ENCODE measurements around the gene DOP1A.

DOP1A gene

DNA sequence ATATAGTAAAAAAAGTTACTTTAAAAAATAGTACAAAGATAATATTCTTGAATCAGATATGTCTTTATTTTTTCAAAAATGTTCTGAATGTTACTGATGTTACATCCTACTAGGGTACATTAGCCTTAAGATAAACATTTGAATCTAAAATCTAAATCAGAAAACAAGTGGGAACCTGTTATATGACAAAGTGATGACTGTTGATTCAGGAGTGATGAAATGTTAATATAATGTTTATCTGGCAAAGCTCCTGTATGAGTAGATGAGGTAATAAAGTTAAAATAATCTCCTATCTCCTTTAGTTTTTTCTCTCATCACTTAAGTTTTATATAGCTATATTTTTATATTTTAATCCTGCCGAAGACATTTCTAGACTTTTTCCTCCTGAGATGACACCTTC lies 4.2 kb downstream of the DOP1A start:
- DNase-seq (ENCODE audit: low read depth in 2 of 2) = no peak

DNA sequence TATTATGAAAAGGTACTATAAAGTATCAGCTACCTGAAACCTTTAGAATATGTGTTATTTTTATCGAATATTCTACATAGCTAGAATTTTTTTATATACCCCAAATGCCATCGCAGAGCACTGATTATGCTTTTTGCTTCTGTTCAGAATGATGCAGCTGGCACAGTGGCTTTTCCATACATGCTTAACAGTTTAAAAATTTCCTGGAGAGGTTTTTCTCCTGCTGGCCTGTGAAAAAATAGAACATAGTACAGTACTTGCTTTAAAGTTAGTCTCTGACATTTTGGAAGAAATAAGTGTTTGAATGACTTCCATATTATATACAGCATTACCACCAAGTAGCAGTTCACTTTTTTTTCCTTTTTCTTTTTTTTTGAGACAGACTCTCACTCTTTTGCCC lies 5.3 kb downstream of the DOP1A start:
- DNase-seq (ENCODE audit: low read depth in 2 of 2) = no peak

GRCh38 chr6:83073615-83074014 lies 6.1 kb downstream of the DOP1A start:
- no peak for DNase-seq (ENCODE audit: low read depth in 2 of 2)

- DNase-seq (ENCODE audit: low read depth in 2 of 2) = no peak
Observed at GRCh38 chr6:83083476-83083875, 16.0 kb downstream of the DOP1A start.

GRCh38 chr6:83086751-83087150 lies 19.3 kb downstream of the DOP1A start:
- no peak for DNase-seq (ENCODE audit: low read depth in 2 of 2)

GRCh38 chr6:83092756-83093399 lies 25.4 kb downstream of the DOP1A start:
- DNase-seq (ENCODE audit: low read depth in 2 of 2) = no peak

- no peak for DNase-seq (ENCODE audit: low read depth in 2 of 2)
Observed at GRCh38 chr6:83096791-83097190, 29.3 kb downstream of the DOP1A start.

- DNase-seq (ENCODE audit: low read depth in 2 of 2) = no peak
Observed at GRCh38 chr6:83097204-83097603, 29.7 kb downstream of the DOP1A start.

GRCh38 chr6:83097675-83098074 lies 30.2 kb downstream of the DOP1A start:
- no peak for DNase-seq (ENCODE audit: low read depth in 2 of 2)

DNA sequence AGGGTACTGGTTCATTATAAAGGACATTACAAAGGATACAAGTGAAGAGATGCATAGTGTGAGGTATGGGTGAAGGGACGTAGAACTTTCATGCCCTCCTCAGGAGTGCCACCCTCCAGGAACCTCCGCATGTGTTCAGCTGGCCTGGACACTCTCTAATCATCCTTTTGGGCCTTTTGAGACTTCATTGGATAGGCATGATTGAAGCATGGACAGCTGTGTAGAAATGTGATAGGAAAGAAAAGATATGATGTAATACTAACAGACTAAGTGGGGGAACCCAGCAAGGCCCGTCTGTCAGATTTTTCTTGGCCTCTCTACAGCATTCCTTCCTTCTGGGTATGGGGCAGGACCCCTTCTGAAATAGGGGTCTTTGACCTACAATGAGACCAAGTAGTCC lies 31.1 kb downstream of the DOP1A start:
- no peak for DNase-seq (ENCODE audit: low read depth in 2 of 2)

DNA sequence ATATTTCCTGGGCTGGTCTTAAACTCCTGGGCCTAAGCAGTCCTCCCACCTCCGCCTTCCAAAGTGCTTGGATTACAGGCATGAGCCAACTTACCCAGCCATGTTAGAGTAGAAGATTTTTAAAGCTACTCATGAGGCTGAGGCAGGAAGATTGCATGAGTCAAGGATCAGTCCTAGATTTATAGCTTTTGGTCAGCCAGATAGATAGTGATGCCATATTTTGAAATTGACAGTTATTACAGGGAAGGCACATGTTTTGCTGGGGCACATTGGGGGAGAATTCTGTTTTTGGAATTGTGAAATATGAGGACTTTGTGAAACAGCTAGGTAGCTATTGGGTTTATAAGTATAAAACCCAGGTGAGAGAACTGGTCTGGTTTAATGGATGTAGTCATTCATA lies 40.9 kb downstream of the DOP1A start:
- no peak for DNase-seq (ENCODE audit: low read depth in 2 of 2)

GRCh38 chr6:83113258-83113657 lies 45.8 kb downstream of the DOP1A start:
- no peak for DNase-seq (ENCODE audit: low read depth in 2 of 2)

GRCh38 chr6:83114164-83114563 lies 46.7 kb downstream of the DOP1A start:
- no peak for DNase-seq (ENCODE audit: low read depth in 2 of 2)

GRCh38 chr6:83117802-83118201 lies 50.3 kb downstream of the DOP1A start:
- DNase-seq (ENCODE audit: low read depth in 2 of 2) = no peak

DNA sequence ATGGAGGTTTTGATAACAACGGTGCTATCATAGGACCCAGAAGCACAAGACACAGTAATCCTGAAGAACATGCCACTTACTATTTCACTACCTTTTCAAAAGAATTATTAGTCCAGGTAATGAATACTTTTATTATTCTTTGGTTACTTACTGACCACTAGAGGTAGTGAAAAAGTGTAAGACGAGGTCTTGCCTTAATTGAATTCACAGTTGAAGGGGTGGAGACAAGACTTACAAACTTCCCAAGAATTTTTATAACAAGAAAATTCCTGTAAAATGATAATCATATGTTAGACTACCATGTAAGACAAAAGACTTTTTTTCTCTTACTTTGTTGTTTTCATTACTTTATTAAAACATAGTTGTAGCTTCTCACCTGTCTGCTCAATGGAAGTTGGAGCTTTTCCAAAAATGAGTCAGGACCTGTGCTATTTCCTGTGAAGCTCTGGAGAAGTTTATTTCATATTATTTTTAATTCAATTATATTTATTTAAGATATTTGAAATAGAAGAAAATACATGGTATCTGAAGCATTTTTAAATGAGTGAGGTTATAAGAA lies 52.4 kb downstream of the DOP1A start:
- DNase-seq (ENCODE audit: low read depth in 2 of 2) = no peak

- no peak for DNase-seq (ENCODE audit: low read depth in 2 of 2)
Observed at GRCh38 chr6:83124553-83124952, 57.1 kb downstream of the DOP1A start.

DNA sequence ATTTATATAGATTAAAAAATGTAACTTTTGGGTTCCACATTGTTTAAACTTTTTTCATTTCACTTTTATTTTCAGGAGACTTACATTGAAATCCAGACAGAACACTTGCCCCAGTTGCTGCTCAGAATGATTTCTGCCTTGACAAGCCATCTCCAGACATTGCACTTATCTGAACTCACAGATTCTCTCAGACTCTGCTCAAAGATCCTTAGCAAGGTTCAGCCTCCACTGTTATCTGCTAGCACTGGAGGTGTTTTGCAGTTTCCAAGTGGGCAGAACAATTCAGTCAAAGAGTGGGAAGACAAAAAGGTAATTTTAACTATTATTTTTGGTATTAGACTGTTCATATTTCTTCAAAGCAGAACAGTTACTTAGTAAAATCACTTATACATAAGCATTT lies 58.0 kb downstream of the DOP1A start:
- no peak for DNase-seq (ENCODE audit: low read depth in 2 of 2)

DNA sequence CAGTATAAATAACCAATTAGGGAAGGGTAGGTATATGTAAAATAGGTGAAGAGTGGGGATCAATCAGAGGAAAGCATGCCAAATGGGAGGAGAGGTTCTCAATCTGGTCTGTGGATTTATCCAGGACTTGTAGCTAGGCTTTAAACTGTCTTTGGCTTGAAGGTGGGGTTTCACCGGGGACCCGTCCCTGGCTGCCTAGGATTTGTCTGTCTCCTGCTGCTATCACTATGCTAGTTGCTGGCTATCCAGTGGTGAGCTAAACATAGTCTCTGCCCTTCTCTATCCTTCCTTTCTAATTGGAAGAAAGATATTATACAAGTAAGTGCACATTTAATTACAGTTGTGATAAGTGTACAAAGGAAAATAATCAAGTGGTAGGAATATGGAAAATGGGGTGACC lies 58.8 kb downstream of the DOP1A start:
- DNase-seq (ENCODE audit: low read depth in 2 of 2) = no peak

DNA sequence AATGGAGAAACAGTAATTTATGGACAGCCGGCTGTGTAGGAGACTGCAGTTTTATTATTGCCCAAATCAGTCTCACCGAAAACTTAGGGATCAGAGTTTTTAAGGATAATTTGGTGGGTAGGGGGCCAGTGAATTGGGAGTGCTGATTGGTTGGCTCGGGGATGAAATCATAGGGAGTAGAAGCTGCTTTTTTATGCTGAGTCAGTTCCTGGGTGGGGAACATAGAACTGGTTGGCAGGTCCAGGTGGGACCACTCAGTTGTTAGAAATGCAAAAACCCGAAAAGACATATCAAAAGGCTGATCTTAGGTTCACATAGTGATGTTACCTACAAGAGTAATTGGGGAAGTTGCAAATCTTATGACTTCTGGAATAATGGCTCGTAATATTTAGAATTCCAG lies 59.3 kb downstream of the DOP1A start:
- DNase-seq (ENCODE audit: low read depth in 2 of 2) = no peak

GRCh38 chr6:83127258-83127657 lies 59.8 kb downstream of the DOP1A start:
- DNase-seq (ENCODE audit: low read depth in 2 of 2) = no peak

GRCh38 chr6:83127976-83128375 lies 60.5 kb downstream of the DOP1A start:
- DNase-seq (ENCODE audit: low read depth in 2 of 2) = no peak

DNA sequence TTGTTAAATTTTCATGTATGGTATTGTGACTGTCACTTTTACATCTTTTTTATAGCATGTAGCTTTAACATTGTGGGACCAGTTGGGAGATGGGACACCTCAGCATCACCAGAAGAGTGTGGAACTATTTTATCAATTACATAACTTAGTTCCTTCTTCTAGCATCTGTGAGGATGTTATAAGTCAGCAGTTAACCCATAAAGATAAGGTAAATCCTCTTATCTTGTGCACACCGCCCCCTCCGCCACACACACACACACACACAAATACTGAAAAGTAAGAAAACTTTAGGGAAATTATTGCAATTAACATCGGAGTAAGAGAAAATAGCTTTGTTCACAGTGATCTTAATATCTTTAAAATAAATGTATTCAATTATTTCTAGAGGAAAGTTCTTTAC lies 64.7 kb downstream of the DOP1A start:
- no peak for DNase-seq (ENCODE audit: low read depth in 2 of 2)

DNA sequence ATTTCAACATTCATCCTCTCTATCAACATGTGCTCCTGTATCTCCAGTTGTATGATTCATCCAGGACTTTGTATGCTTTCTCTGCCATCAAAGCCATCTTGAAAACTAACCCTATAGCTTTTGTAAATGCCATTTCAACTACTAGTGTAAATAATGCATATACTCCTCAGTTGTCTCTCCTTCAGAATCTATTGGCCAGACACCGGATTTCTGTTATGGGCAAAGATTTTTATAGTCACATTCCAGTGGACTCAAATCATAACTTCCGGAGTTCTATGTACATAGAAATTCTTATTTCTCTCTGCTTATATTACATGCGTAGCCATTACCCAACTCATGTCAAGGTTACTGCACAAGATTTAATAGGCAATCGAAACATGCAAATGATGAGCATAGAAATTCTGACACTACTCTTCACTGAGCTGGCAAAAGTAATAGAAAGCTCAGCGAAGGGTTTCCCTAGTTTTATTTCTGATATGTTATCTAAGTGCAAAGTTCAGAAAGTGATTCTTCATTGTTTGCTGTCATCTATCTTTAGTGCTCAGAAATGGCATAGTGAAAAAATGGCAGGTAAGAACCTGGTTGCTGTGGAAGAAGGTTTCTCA lies 70.7 kb downstream of the DOP1A start:
- DNase-seq (ENCODE audit: low read depth in 2 of 2) = no peak

DNA sequence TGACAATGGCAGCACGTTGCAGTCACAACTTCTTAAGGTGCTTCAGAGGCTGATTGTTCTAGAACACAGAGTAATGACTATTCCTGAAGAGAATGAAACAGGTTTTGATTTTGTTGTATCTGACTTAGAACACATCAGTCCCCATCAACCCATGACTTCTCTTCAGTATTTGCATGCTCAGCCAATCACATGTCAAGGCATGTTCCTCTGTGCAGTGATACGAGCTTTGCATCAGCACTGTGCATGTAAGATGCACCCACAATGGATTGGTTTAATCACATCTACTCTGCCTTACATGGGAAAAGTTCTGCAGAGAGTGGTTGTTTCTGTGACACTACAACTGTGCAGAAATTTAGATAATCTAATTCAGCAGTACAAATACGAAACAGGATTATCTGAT lies 71.3 kb downstream of the DOP1A start:
- no peak for DNase-seq (ENCODE audit: low read depth in 2 of 2)

All from activated CD4-positive, alpha-beta T cell treated with anti-CD3 and anti-CD28 coated beads for 24 hours (primary cell).